Fibroblast of mammary gland (primary cell): ENCODE data around the gene HMOX2.

Experiments
- DNase-seq: peaks from one replicate; pipeline ENCODE4 v3.0.0-alpha.2; 2010; ENCODE audit warnings: low read depth
- H3K4me3 ChIP-seq: 2 replicates; pipeline ENCODE4 v1.5.1; 2011; ENCODE audit warnings: low read depth, mild to moderate bottlenecking, low read length, moderate library complexity; ENCODE audit not compliant: control insufficient read depth
- CTCF ChIP-seq: conservative IDR thresholded peaks from 2 replicates; pipeline ENCODE4 v1.5.1; 2011; ENCODE audit warnings: low read depth, low read length, inconsistent platforms; ENCODE audit not compliant: control insufficient read depth, insufficient read depth

The HMOX2 gene

GRCh38 chr16:4517812-4518680, 41.8 kb downstream of the HMOX2 start:
- H3K4me3 ChIP-seq, result no peak overlapping the region
- DNase-seq, result peak; percentile 38
- peak; percentile 49 for TF ChIP-seq CTCF

GRCh38 chr16:4519274-4520058, 43.3 kb downstream of the HMOX2 start:
- H3K4me3 ChIP-seq, result no peak overlapping the region
- no peak for DNase-seq
- TF ChIP-seq CTCF, result no peak

- H3K4me3 ChIP-seq, result no peak overlapping the region
- TF ChIP-seq CTCF, result no peak
- DNase-seq, result no peak
These were observed 44.7 kb downstream of the HMOX2 start for GRCh38 chr16:4520913-4521312.

GRCh38 chr16:4522051-4522581, 45.9 kb downstream of the HMOX2 start:
- no peak for DNase-seq
- TF ChIP-seq CTCF, result no peak
- H3K4me3 ChIP-seq, result no peak overlapping the region

- TF ChIP-seq CTCF, result no peak
These were observed 47.5 kb downstream of the HMOX2 start for GRCh38 chr16:4523686-4524085.

GRCh38 chr16:4524571-4524970, 48.4 kb downstream of the HMOX2 start:
- H3K4me3 ChIP-seq, result no peak overlapping the region
- DNase-seq, result no peak
- no peak for TF ChIP-seq CTCF

More at GRCh38 chr16:4523686-4524085, 47.5 kb downstream of the HMOX2 start:
- no peak for DNase-seq
- H3K4me3 ChIP-seq, result no peak overlapping the region
